OCI-LY7 (cell line): ENCODE measurements around the gene AFF3.

Experiments used
- EZH2phosphoT487 ChIP-seq: fragments of 200-600 bp; sonication (generic); IDR thresholded peaks from 2 replicates; pipeline ENCODE4 v1.6.1; 2018; ENCODE audit warnings: low read depth, borderline replicate concordance, mild to moderate bottlenecking, mixed run types, antibody characterized with exemption, low read length, moderate library complexity, mixed read lengths
- TF ChIP-seq, protein P1 (sequence below): fragments of 200-600 bp; sonication (generic); conservative IDR thresholded peaks from 2 replicates; pipeline ENCODE4 v1.5.1; 2014; ENCODE audit warnings: mild to moderate bottlenecking, antibody characterized with exemption, low read length, moderate library complexity, mixed read lengths

DNA sequence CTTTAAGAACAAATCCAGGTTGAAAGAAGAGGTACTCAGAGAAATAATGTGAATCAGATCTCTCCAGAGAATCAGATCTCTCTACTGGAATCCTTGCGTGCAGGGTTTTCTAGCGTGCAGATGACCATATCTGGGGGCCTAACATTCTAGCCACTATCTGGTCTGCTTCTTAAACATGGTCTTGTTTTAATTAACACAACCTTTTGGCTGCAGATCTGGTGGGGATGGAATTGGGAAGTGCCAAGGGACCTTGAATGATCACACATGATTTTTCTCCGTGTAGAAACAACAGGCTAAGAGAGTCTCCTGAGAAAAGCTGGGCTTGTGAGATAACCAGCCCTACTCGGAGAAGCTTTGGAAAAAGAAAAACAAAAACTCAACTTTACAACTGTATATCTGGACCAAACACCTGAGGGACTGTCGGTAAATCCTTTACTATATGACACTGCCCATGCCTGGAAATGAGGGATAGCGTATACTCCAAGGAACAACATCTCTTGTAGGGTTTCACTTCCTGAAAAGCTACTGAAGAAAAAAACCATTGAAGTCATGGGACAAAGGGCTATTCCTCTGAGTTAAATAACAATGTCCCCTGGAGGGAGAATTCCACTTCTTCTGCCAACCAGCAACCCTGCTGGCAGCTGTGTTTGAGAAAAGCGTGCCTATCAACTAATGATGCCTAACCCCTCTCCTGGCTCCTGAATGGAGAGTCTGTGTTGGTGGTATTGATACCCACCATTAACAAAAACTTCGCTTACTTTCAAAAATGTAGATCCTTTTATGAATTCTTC is 481.6 kb downstream of the AFF3 start:
- TF ChIP-seq, protein P1, sequence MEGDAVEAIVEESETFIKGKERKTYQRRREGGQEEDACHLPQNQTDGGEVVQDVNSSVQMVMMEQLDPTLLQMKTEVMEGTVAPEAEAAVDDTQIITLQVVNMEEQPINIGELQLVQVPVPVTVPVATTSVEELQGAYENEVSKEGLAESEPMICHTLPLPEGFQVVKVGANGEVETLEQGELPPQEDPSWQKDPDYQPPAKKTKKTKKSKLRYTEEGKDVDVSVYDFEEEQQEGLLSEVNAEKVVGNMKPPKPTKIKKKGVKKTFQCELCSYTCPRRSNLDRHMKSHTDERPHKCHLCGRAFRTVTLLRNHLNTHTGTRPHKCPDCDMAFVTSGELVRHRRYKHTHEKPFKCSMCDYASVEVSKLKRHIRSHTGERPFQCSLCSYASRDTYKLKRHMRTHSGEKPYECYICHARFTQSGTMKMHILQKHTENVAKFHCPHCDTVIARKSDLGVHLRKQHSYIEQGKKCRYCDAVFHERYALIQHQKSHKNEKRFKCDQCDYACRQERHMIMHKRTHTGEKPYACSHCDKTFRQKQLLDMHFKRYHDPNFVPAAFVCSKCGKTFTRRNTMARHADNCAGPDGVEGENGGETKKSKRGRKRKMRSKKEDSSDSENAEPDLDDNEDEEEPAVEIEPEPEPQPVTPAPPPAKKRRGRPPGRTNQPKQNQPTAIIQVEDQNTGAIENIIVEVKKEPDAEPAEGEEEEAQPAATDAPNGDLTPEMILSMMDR, result no peak
- no peak for TF ChIP-seq EZH2phosphoT487
